H54 (cell line): ENCODE data around the gene NEK6.

Source experiments
- DNase-seq: peaks from one replicate; pipeline ENCODE4 v3.0.0; 2011; ENCODE audit warnings: low spot score, mixed read lengths; ENCODE audit not compliant: insufficient read length
- FAIRE-seq: peaks from 3 replicates; lab custom pipeline; 2011; peaks lifted over from hg19 to GRCh38; lab: Jason Lieb, UNC
- POLR2A ChIP-seq: IDR thresholded peaks from 2 replicates; pipeline ENCODE4 v1.6.1; 2011; ENCODE audit warnings: low read depth, mild to moderate bottlenecking, low read length

The NEK6 gene

GRCh38 chr9:124328285-124328684 is 70.5 kb downstream of the NEK6 start:
- FAIRE-seq (no peak), DNase-seq (no peak)
- no peak for TF ChIP-seq POLR2A

GRCh38 chr9:124329206-124329792 is 71.5 kb downstream of the NEK6 start:
- no peak for TF ChIP-seq POLR2A

GRCh38 chr9:124330011-124330697 is 72.4 kb downstream of the NEK6 start:
- FAIRE-seq (no peak), DNase-seq (no peak)
- no peak for TF ChIP-seq POLR2A

More at GRCh38 chr9:124329206-124329792, 71.5 kb downstream of the NEK6 start:
- DNase-seq: no peak
- no peak for FAIRE-seq

- no peak for TF ChIP-seq POLR2A
- no peak for FAIRE-seq
- DNase-seq: no peak
These were observed 73.8 kb downstream of the NEK6 start for GRCh38 chr9:124331580-124331979.

- FAIRE-seq: no peak
- DNase-seq: no peak
- no peak for TF ChIP-seq POLR2A
These were observed 74.8 kb downstream of the NEK6 start for GRCh38 chr9:124332361-124333202.

- TF ChIP-seq POLR2A: no peak
- no peak for FAIRE-seq
These were observed 75.4 kb downstream of the NEK6 start for GRCh38 chr9:124333203-124333579.

GRCh38 chr9:124334568-124335319 is 77.0 kb downstream of the NEK6 start:
- FAIRE-seq: no peak
- no peak for TF ChIP-seq POLR2A
- DNase-seq: no peak

More at GRCh38 chr9:124333203-124333579, 75.4 kb downstream of the NEK6 start:
- DNase-seq: no peak

GRCh38 chr9:124335320-124335707 is 77.6 kb downstream of the NEK6 start:
- TF ChIP-seq POLR2A: no peak
- DNase-seq (no peak), FAIRE-seq (no peak)

- DNase-seq: no peak
- FAIRE-seq: no peak
- no peak for TF ChIP-seq POLR2A
These were observed 79.8 kb downstream of the NEK6 start for GRCh38 chr9:124337562-124337961.

GRCh38 chr9:124339603-124340146 is 81.9 kb downstream of the NEK6 start:
- DNase-seq (no peak), FAIRE-seq (no peak)
- no peak for TF ChIP-seq POLR2A

- FAIRE-seq (no peak), DNase-seq (no peak)
- TF ChIP-seq POLR2A: no peak
These were observed 82.7 kb downstream of the NEK6 start for GRCh38 chr9:124340219-124341069.

GRCh38 chr9:124341455-124342170 is 83.9 kb downstream of the NEK6 start:
- FAIRE-seq (no peak), DNase-seq (no peak)
- no peak for TF ChIP-seq POLR2A
